ENCODE measurements around the gene NADK2. TPM values are rescaled to one million over a fixed set of nuclear protein-coding genes. Genes with fewer than 3 reads are reported as not detected.

The NADK2 gene
- total and polyA plus RNA-seq, 9 of the 15 experiments (the other 6 are each of a cell fraction or from before 2014, with no cell fraction given): 10.6 to 41.0 (median 24.0) TPM

GRCh38 chr5:36276864-36277263, 35.1 kb upstream of the NADK2 start:
- intact Hi-C loops (cut with micrococcal nuclease) (no loop called here), in situ Hi-C loops (cut with MboI) (no loop called here)
- no TSS peak for BruUV-seq (replicated peaks)

GRCh38 chr5:36273809-36274526, 32.2 kb upstream of the NADK2 start:
- no peak overlapping the region for H3K9ac ChIP-seq (ENCODE audit: insufficient read depth in 1 of 2, low read depth in 2 of 2, low read length in 2 of 2)
- no peaks in the 10 kb centered on the region for H4K20me1 ChIP-seq (replicated peaks; ENCODE audit: control insufficient read depth, insufficient read depth, low read length)
- H3K9me1 ChIP-seq (ENCODE audit: control insufficient read depth, insufficient read depth, low read length): no peaks in the 10 kb centered on the region
- H3K4me2 ChIP-seq (ENCODE audit: insufficient read depth, low read length): no peak overlapping the region
- peaks cover 0 to 2% of the 10 kb centered on the region in 2 experiments; a peak in 1 of 5 replicates for H3K27me3 ChIP-seq (ENCODE audit: control insufficient read depth in 2 of 2, insufficient read depth in 2 of 2, low read length in 2 of 2)
- in situ Hi-C loops (cut with MboI) (no loop called here), intact Hi-C loops (cut with micrococcal nuclease) (no loop called here)
- ChIA-PET POLR2A (interaction anchor here (1.3 to 1.5 kb wide), 3 partner anchors 12 to 22 kb away, joined by 3 read pairs; no protein-coding TSS in a partner anchor), CTCF (ENCODE audit: low intra/inter-chr PET ratio) (no interaction called here)
- H3K4me3 ChIP-seq: no peak overlapping the region
- H3K9me3 ChIP-seq (replicated peaks; ENCODE audit: control insufficient read depth, insufficient read depth, low read depth, low read length): no peaks in the 10 kb centered on the region
- ATAC-seq (no peak), FAIRE-seq (no peak), DNase-seq (ENCODE audit: extremely low read depth in 1 of 4, low spot score in 3 of 4) (no peak)
- no peaks in the 10 kb centered on the region for H3K79me2 ChIP-seq (ENCODE audit: control insufficient read depth, insufficient read depth, low read length)
- no peak overlapping the region for H2AFZ ChIP-seq (ENCODE audit: low read depth, low read length)
- peak; percentile 52 for TF ChIP-seq CEBPB (tag; IDR thresholded peaks at IDR 0.05)
- TF ChIP-seq SRF (CRISPR knock-in tag; IDR thresholded peaks at IDR 0.05): no peak
- no peak for TF ChIP-seq CEBPG (CRISPR knock-in tag; IDR thresholded peaks at IDR 0.05)
- 0 out of 4 replicates have a peak, but pooled peaks of 1 of the 2 experiments have one; percentile 29 for TF ChIP-seq CEBPG (tag; conservative IDR thresholded peaks at IDR 0.05 in 1 of 2, IDR thresholded peaks at IDR 0.05 in 1 of 2)
- no peaks in the 10 kb centered on the region for H3K4me1 ChIP-seq (replicated peaks in 1 of 2; ENCODE audit: control insufficient read depth in 2 of 2, insufficient read depth in 2 of 2, low read length in 2 of 2)
- H3K36me3 ChIP-seq (ENCODE audit: control insufficient read depth, insufficient read depth, low read length): no peaks in the 10 kb centered on the region
- 0% methylated on average over 6 of the region's 6 CpGs for WGBS (ENCODE audit: insufficient coverage, low coverage, missing lambda C conversion rate)
- H3K27ac ChIP-seq (ENCODE audit: extremely low read depth, low read depth, low read length): no peak overlapping the region
- no TSS peak for BruUV-seq (replicated peaks)

More at GRCh38 chr5:36276864-36277263, 35.1 kb upstream of the NADK2 start:
- FAIRE-seq (no peak), DNase-seq (ENCODE audit: extremely low read depth in 1 of 4, low spot score in 3 of 4) (no peak), ATAC-seq (no peak)
- H3K27me3 ChIP-seq (ENCODE audit: control insufficient read depth in 2 of 2, insufficient read depth in 2 of 2, low read length in 2 of 2): peaks cover 0 to 2% of the 10 kb centered on the region in 2 experiments; a peak in 1 of 5 replicates
- H3K79me2 ChIP-seq (ENCODE audit: control insufficient read depth, insufficient read depth, low read length): no peaks in the 10 kb centered on the region
- CTCF ChIA-PET (ENCODE audit: low intra/inter-chr PET ratio): no interaction called here
- H2AFZ ChIP-seq (ENCODE audit: low read depth, low read length): no peak overlapping the region
- TF ChIP-seq ZBTB7A (IDR thresholded peaks at IDR 0.05; ENCODE audit: borderline replicate concordance, control insufficient read depth, low read depth, low read length) (no peak), EP300 (IDR thresholded peaks at IDR 0.05; ENCODE audit: low read length) (no peak), ZNF583 (CRISPR knock-in tag; IDR thresholded peaks at IDR 0.05) (no peak), XRCC4 (IDR thresholded peaks at IDR 0.05; ENCODE audit: extremely low read depth, insufficient read depth, insufficient read length) (no peak), HNRNPL (IDR thresholded peaks at IDR 0.05; ENCODE audit: low read depth, low read length) (no peak), POLR2AphosphoS2 (IDR thresholded peaks at IDR 0.05; ENCODE audit: low read length) (no peak), GABPA (tag; conservative IDR thresholded peaks at IDR 0.05; ENCODE audit: low read depth) (no peak), RFX1 (IDR thresholded peaks at IDR 0.05) (no peak), PTTG1 (tag; IDR thresholded peaks at IDR 0.05; ENCODE audit: low read depth) (no peak), TRIM24 (IDR thresholded peaks at IDR 0.05) (no peak), POLR2G (IDR thresholded peaks at IDR 0.05; ENCODE audit: low read depth, low read length) (no peak), GATA2 (CRISPR knock-in tag; IDR thresholded peaks at IDR 0.05) (no peak), ATF7 (IDR thresholded peaks at IDR 0.05) (no peak), CAMTA2 (CRISPR knock-in tag; conservative IDR thresholded peaks at IDR 0.05) (no peak)
- H3K9me1 ChIP-seq (ENCODE audit: control insufficient read depth, insufficient read depth, low read length): no peaks in the 10 kb centered on the region
- no peak overlapping the region for H3K27ac ChIP-seq (ENCODE audit: extremely low read depth, low read depth, low read length)
- POLR2A ChIA-PET: interaction anchor here (0.6 kb wide), 2 partner anchors 35 to 229 kb away, joined by 3 read pairs; partner anchors contain the start of gene NADK2
- H3K4me1 ChIP-seq (replicated peaks in 1 of 2; ENCODE audit: control insufficient read depth in 2 of 2, insufficient read depth in 2 of 2, low read length in 2 of 2): no peaks in the 10 kb centered on the region
- no peak overlapping the region for H3K4me2 ChIP-seq (ENCODE audit: insufficient read depth, low read length)
- no peak overlapping the region for H3K4me3 ChIP-seq
- H3K9ac ChIP-seq (ENCODE audit: insufficient read depth in 1 of 2, low read depth in 2 of 2, low read length in 2 of 2): no peak overlapping the region
- H3K36me3 ChIP-seq (ENCODE audit: control insufficient read depth, insufficient read depth, low read length): no peaks in the 10 kb centered on the region
- H4K20me1 ChIP-seq (replicated peaks; ENCODE audit: control insufficient read depth, insufficient read depth, low read length): no peaks in the 10 kb centered on the region
- H3K9me3 ChIP-seq (replicated peaks; ENCODE audit: control insufficient read depth, insufficient read depth, low read depth, low read length): no peaks in the 10 kb centered on the region

Measured in K562 (cell line).